Activated naive CD4-positive, alpha-beta T cell treated with anti-CD3 and anti-CD28 coated beads, Interleukin-2, amount 10 ng/mL, durations not matched to agents 7 days and 5 days (primary cell): ENCODE measurements around the gene MUC5B.
"Not testable (repeated sequence)": the region's sequence is repeated elsewhere in the genome, so short reads cannot be mapped to it uniquely, and the experiment has no call there.

Source experiments
- CTCF ChIA-PET: fragments of 350-600 bp; sonication (Branson Sonifier 250); formaldehyde crosslinking; loops from one replicate; lab custom pipeline; 2021; ENCODE audit warnings: antibody characterized with exemption; lab: Charles Lee
- DNase-seq: peaks from one replicate; pipeline ENCODE4 v3.0.0-alpha.2; 2020
- H3K27ac Mint-ChIP-seq: one replicate; pipeline ENCODE4 v1.8.0; 2021; ENCODE audit warnings: mild to moderate bottlenecking, moderate library complexity, mixed read lengths
- H3K27me3 Mint-ChIP-seq: one replicate; pipeline ENCODE4 v1.8.0; 2021; ENCODE audit warnings: mild to moderate bottlenecking, mixed read lengths
- H3K36me3 Mint-ChIP-seq: one replicate; pipeline ENCODE4 v1.8.0; 2021; ENCODE audit warnings: mixed read lengths
- H3K4me1 Mint-ChIP-seq: one replicate; pipeline ENCODE4 v1.8.0; 2021; ENCODE audit warnings: mixed read lengths
- H3K4me3 Mint-ChIP-seq: one replicate; pipeline ENCODE4 v1.8.0; 2021; ENCODE audit warnings: mild to moderate bottlenecking, moderate library complexity, mixed read lengths
- H3K9me3 Mint-ChIP-seq: one replicate; pipeline ENCODE4 v1.8.0; 2021; ENCODE audit warnings: mixed read lengths

MUC5B gene

GRCh38 chr11:1180947-1181391, 41.9 kb upstream of the MUC5B start:
- Mint-ChIP-seq H3K27ac (no peak overlapping the region), H3K36me3 (no peaks in the 10 kb centered on the region)

GRCh38 chr11:1181420-1181819, 41.4 kb upstream of the MUC5B start:
- CTCF ChIA-PET, result no interaction called here
- no peaks in the 10 kb centered on the region for H3K9me3 Mint-ChIP-seq
- no peaks in the 10 kb centered on the region for H3K36me3 Mint-ChIP-seq

More at GRCh38 chr11:1180947-1181391, 41.9 kb upstream of the MUC5B start:
- Mint-ChIP-seq H3K9me3 (no peaks in the 10 kb centered on the region), H3K27me3 (no peaks in the 10 kb centered on the region), H3K4me1 (no peaks in the 10 kb centered on the region), H3K4me3 (no peak overlapping the region)
- CTCF ChIA-PET, result no interaction called here
- no peak for DNase-seq

GRCh38 chr11:1181853-1182535, 40.9 kb upstream of the MUC5B start:
- Mint-ChIP-seq H3K4me3 (no peak overlapping the region), H3K4me1 (no peaks in the 10 kb centered on the region), H3K27me3 (no peaks in the 10 kb centered on the region), H3K9me3 (no peaks in the 10 kb centered on the region), H3K27ac (no peak overlapping the region), H3K36me3 (no peaks in the 10 kb centered on the region)
- DNase-seq, result no peak
- CTCF ChIA-PET, result no interaction called here

More at GRCh38 chr11:1181420-1181819, 41.4 kb upstream of the MUC5B start:
- H3K27me3 Mint-ChIP-seq, result no peaks in the 10 kb centered on the region
- no peaks in the 10 kb centered on the region for H3K4me1 Mint-ChIP-seq
- no peak overlapping the region for H3K4me3 Mint-ChIP-seq
- DNase-seq, result no peak
- no peak overlapping the region for H3K27ac Mint-ChIP-seq

- H3K4me1 Mint-ChIP-seq, H3K36me3 Mint-ChIP-seq, DNase-seq, H3K9me3 Mint-ChIP-seq, H3K27me3 Mint-ChIP-seq, H3K4me3 Mint-ChIP-seq, CTCF ChIA-PET, H3K27ac Mint-ChIP-seq: not testable (repeated sequence)
Measured at GRCh38 chr11:1184139-1184538, 38.7 kb upstream of the MUC5B start.

GRCh38 chr11:1188451-1189130, 34.3 kb upstream of the MUC5B start:
- not testable (repeated sequence) for H3K4me3 Mint-ChIP-seq, DNase-seq

GRCh38 chr11:1189816-1190215, 33.0 kb upstream of the MUC5B start:
- H3K27me3 Mint-ChIP-seq, H3K9me3 Mint-ChIP-seq, CTCF ChIA-PET, H3K36me3 Mint-ChIP-seq, H3K27ac Mint-ChIP-seq, H3K4me1 Mint-ChIP-seq, H3K4me3 Mint-ChIP-seq, DNase-seq: not testable (repeated sequence)

More at GRCh38 chr11:1188451-1189130, 34.3 kb upstream of the MUC5B start:
- H3K4me1 Mint-ChIP-seq, CTCF ChIA-PET, H3K9me3 Mint-ChIP-seq, H3K27ac Mint-ChIP-seq, H3K36me3 Mint-ChIP-seq, H3K27me3 Mint-ChIP-seq: not testable (repeated sequence)

GRCh38 chr11:1191786-1192470, 30.9 kb upstream of the MUC5B start:
- H3K36me3 Mint-ChIP-seq, CTCF ChIA-PET, H3K9me3 Mint-ChIP-seq, H3K4me1 Mint-ChIP-seq, H3K27me3 Mint-ChIP-seq, H3K27ac Mint-ChIP-seq, H3K4me3 Mint-ChIP-seq: not testable (repeated sequence)
- DNase-seq, result peak; percentile 11

- no peaks in the 10 kb centered on the region for H3K4me1 Mint-ChIP-seq
- no peaks in the 10 kb centered on the region for H3K27me3 Mint-ChIP-seq
- CTCF ChIA-PET, result no interaction called here
- H3K27ac Mint-ChIP-seq, result no peak overlapping the region
- H3K4me3 Mint-ChIP-seq, result no peak overlapping the region
- no peaks in the 10 kb centered on the region for H3K9me3 Mint-ChIP-seq
- peak; percentile 6 for DNase-seq
- no peaks in the 10 kb centered on the region for H3K36me3 Mint-ChIP-seq
Measured at GRCh38 chr11:1192741-1193325, 30.0 kb upstream of the MUC5B start.

GRCh38 chr11:1193326-1194230, 29.3 kb upstream of the MUC5B start:
- peak; percentile 16 for DNase-seq
- CTCF ChIA-PET, result no interaction called here

GRCh38 chr11:1194231-1194976, 28.5 kb upstream of the MUC5B start:
- H3K4me3 Mint-ChIP-seq, result no peak overlapping the region
- no peaks in the 10 kb centered on the region for H3K27me3 Mint-ChIP-seq
- H3K4me1 Mint-ChIP-seq, result no peaks in the 10 kb centered on the region
- no peaks in the 10 kb centered on the region for H3K9me3 Mint-ChIP-seq
- peak; percentile 20 for DNase-seq
- CTCF ChIA-PET, result no interaction called here
- no peaks in the 10 kb centered on the region for H3K36me3 Mint-ChIP-seq
- no peak overlapping the region for H3K27ac Mint-ChIP-seq

More at GRCh38 chr11:1193326-1194230, 29.3 kb upstream of the MUC5B start:
- H3K27me3 Mint-ChIP-seq, result no peaks in the 10 kb centered on the region
- no peaks in the 10 kb centered on the region for H3K9me3 Mint-ChIP-seq
- H3K36me3 Mint-ChIP-seq, result no peaks in the 10 kb centered on the region
- no peaks in the 10 kb centered on the region for H3K4me1 Mint-ChIP-seq
- no peak overlapping the region for H3K27ac Mint-ChIP-seq
- no peak overlapping the region for H3K4me3 Mint-ChIP-seq

- Mint-ChIP-seq H3K4me1 (no peaks in the 10 kb centered on the region), H3K4me3 (no peak overlapping the region), H3K27me3 (no peaks in the 10 kb centered on the region), H3K36me3 (no peaks in the 10 kb centered on the region), H3K27ac (no peak overlapping the region), H3K9me3 (no peaks in the 10 kb centered on the region)
- DNase-seq, result peak; percentile 18
- CTCF ChIA-PET, result no interaction called here
Measured at GRCh38 chr11:1194977-1195681, 27.7 kb upstream of the MUC5B start.

- H3K4me3 Mint-ChIP-seq, result no peak overlapping the region
- CTCF ChIA-PET, result no interaction called here
- no peaks in the 10 kb centered on the region for H3K27me3 Mint-ChIP-seq
- no peak overlapping the region for H3K27ac Mint-ChIP-seq
- no peaks in the 10 kb centered on the region for H3K36me3 Mint-ChIP-seq
- DNase-seq, result peak; percentile 3
- no peaks in the 10 kb centered on the region for H3K4me1 Mint-ChIP-seq
- H3K9me3 Mint-ChIP-seq, result no peaks in the 10 kb centered on the region
Measured at GRCh38 chr11:1195682-1196515, 27.0 kb upstream of the MUC5B start.
